ENCODE data around the gene CRNN.

CRNN gene

GRCh38 chr1:152413909-152414308 lies at the start of gene CRNN:
Gene CRNN (minus strand): TSS chr1:152414263. CDS start chr1:152412233, 2,030 bp downstream.
- no peak for DNase-seq

- DNase-seq = no peak
These were observed 48.6 kb upstream of the CRNN start for GRCh38 chr1:152462636-152463035.

GRCh38 chr1:152461544-152461943 lies 47.5 kb upstream of the CRNN start:
- no peak for DNase-seq

- no peak for DNase-seq
These were observed 46.5 kb upstream of the CRNN start for GRCh38 chr1:152460529-152460899.

GRCh38 chr1:152459596-152460528 lies 45.8 kb upstream of the CRNN start:
- no peak for DNase-seq

GRCh38 chr1:152458384-152459185 lies 44.5 kb upstream of the CRNN start:
- no peak for DNase-seq

- DNase-seq = no peak
These were observed 43.5 kb upstream of the CRNN start for GRCh38 chr1:152457561-152457960.

- DNase-seq = no peak
These were observed 43.0 kb upstream of the CRNN start for GRCh38 chr1:152457071-152457470.

- no peak for DNase-seq
These were observed 37.2 kb upstream of the CRNN start for GRCh38 chr1:152451254-152451653.

- DNase-seq = no peak
These were observed 35.6 kb upstream of the CRNN start for GRCh38 chr1:152449661-152450060.

- DNase-seq = no peak
These were observed 34.4 kb upstream of the CRNN start for GRCh38 chr1:152448496-152448895.

- no peak for DNase-seq
These were observed 34.0 kb upstream of the CRNN start for GRCh38 chr1:152448095-152448494.

GRCh38 chr1:152447484-152447883 lies 33.4 kb upstream of the CRNN start:
- DNase-seq = no peak

GRCh38 chr1:152444045-152444444 lies 30.0 kb upstream of the CRNN start:
- DNase-seq = no peak

- DNase-seq = no peak
These were observed 28.7 kb upstream of the CRNN start for GRCh38 chr1:152442765-152443164.

- no peak for DNase-seq
These were observed 28.2 kb upstream of the CRNN start for GRCh38 chr1:152442301-152442700.

GRCh38 chr1:152441756-152442155 lies 27.7 kb upstream of the CRNN start:
- DNase-seq = no peak

- no peak for DNase-seq
These were observed 26.8 kb upstream of the CRNN start for GRCh38 chr1:152440635-152441471.

GRCh38 chr1:152436593-152437496 lies 22.8 kb upstream of the CRNN start:
- DNase-seq = no peak

GRCh38 chr1:152427458-152427857 lies 13.4 kb upstream of the CRNN start:
- no peak for DNase-seq

GRCh38 chr1:152426731-152427130 lies 12.7 kb upstream of the CRNN start:
- DNase-seq = no peak

GRCh38 chr1:152419917-152420316 lies 5.9 kb upstream of the CRNN start:
- DNase-seq = no peak

Data from NCI-H2081 treated with DMSO at 0.1 percent for 48 hours (cell line).